HepG2 (cell line): ENCODE measurements around the gene AURKA. TPM values are rescaled to one million over a fixed set of nuclear protein-coding genes. Genes with fewer than 3 reads are reported as not detected.
A peak's percentile ranks its signal among the peaks of the same experiment; 100 is the strongest.

Experiments used
- ATAD3A ChIP-seq: sonication (generic); formaldehyde crosslinking; IDR thresholded peaks from 2 replicates; pipeline ENCODE4 v1.4.0; 2020; ENCODE audit warnings: missing genetic modification reagents
- BCL3 ChIP-seq: sonication (generic); formaldehyde crosslinking; IDR thresholded peaks from 2 replicates; pipeline ENCODE4 v1.5.1; 2020; ENCODE audit warnings: mild to moderate bottlenecking, missing genetic modification reagents, moderate library complexity
- BCL6 ChIP-seq: IDR thresholded peaks from 2 replicates; pipeline ENCODE4 v1.6.1; 2016; ENCODE audit warnings: missing genetic modification reagents, missing compliant biosample characterization
- BCLAF1 ChIP-seq: fragments of 450-650 bp; IDR thresholded peaks from 2 replicates; pipeline ENCODE4 v1.6.1; 2017; ENCODE audit warnings: mild to moderate bottlenecking
- CENPT ChIP-seq: sonication (generic); formaldehyde crosslinking; IDR thresholded peaks from 2 replicates; pipeline ENCODE4 v1.8.0; 2022; ENCODE audit warnings: low read depth, mild to moderate bottlenecking, moderate library complexity, missing genetic modification reagents
- IKZF5 ChIP-seq: IDR thresholded peaks from 2 replicates; pipeline ENCODE4 v1.6.1; 2018; ENCODE audit warnings: missing genetic modification reagents, mild to moderate bottlenecking, missing compliant biosample characterization
- KDM5A ChIP-seq: fragments of 200-600 bp; sonication (generic); IDR thresholded peaks from 2 replicates; pipeline ENCODE4 v1.7.0; 2018; ENCODE audit warnings: antibody characterized with exemption, mild to moderate bottlenecking, low read length, borderline replicate concordance
- PHF21A ChIP-seq: sonication (generic); formaldehyde crosslinking; IDR thresholded peaks from 2 replicates; pipeline ENCODE4 v1.5.0; 2020; ENCODE audit warnings: mild to moderate bottlenecking, missing genetic modification reagents
- RARA ChIP-seq: IDR thresholded peaks from 2 replicates; pipeline ENCODE4 v1.6.1; 2016; ENCODE audit warnings: missing genetic modification reagents, missing compliant biosample characterization
- SUZ12 ChIP-seq: fragments of 150-350 bp; IDR thresholded peaks from 2 replicates; pipeline ENCODE4 v1.6.1; 2014; ENCODE audit warnings: low read depth, low read length
- ZNF138 ChIP-seq: sonication (generic); formaldehyde crosslinking; IDR thresholded peaks from 2 replicates; pipeline ENCODE4 v1.5.0; 2020; ENCODE audit warnings: mild to moderate bottlenecking, low read depth, missing genetic modification reagents
- ZNF333 ChIP-seq: sonication (generic); formaldehyde crosslinking; IDR thresholded peaks from 2 replicates; pipeline ENCODE4 v1.4.0; 2020; ENCODE audit warnings: mild to moderate bottlenecking, missing genetic modification reagents, borderline replicate concordance
- ZNF781 ChIP-seq: sonication (generic); formaldehyde crosslinking; IDR thresholded peaks from 2 replicates; pipeline ENCODE4 v1.5.1; 2020; ENCODE audit warnings: borderline replicate concordance, mild to moderate bottlenecking, missing genetic modification reagents; ENCODE audit errors: not compliant biosample characterization
- polyA plus RNA-seq, 8 experiments: library from polyadenylated mRNA; depleted of rRNA in 3 of 8; stranded (reverse) in 7 of 8; unstranded in 1 of 8; fragments of >200 nt; fragmentation: Illumina TruSeq in 4 of 8; extraction: Trizol in 4 of 8; gene quantifications; 2 replicates each; pipeline versions ENCODE4 v1.2.1 to v1.2.3, GENCODE V29; 2011 to 2016; ENCODE audit warnings: low read depth in 4 of 8, missing spikeins in 1 of 8, mixed read lengths in 1 of 8; ENCODE audit not compliant: insufficient read depth in 1 of 8
- total RNA-seq, 5 experiments: library from RNA; depleted of rRNA; stranded (reverse); fragments of >200 nt; fragmentation: Illumina TruSeq; extraction: Trizol; gene quantifications; 2 replicates each; pipeline ENCODE4 v1.2.3, GENCODE V29; 2016; ENCODE audit warnings: low read depth in 1 of 5
- TF ChIP-seq, protein P1 (sequence below): IDR thresholded peaks from 2 replicates; pipeline ENCODE4 v1.4.0; 2020; ENCODE audit warnings: mild to moderate bottlenecking, missing genetic modification reagents

The AURKA gene
- total and polyA plus RNA-seq, 2 of the 13 experiments (the other 11 are each of a cell fraction or from before 2014, with no cell fraction given): 96.4 to 224 TPM

DNA sequence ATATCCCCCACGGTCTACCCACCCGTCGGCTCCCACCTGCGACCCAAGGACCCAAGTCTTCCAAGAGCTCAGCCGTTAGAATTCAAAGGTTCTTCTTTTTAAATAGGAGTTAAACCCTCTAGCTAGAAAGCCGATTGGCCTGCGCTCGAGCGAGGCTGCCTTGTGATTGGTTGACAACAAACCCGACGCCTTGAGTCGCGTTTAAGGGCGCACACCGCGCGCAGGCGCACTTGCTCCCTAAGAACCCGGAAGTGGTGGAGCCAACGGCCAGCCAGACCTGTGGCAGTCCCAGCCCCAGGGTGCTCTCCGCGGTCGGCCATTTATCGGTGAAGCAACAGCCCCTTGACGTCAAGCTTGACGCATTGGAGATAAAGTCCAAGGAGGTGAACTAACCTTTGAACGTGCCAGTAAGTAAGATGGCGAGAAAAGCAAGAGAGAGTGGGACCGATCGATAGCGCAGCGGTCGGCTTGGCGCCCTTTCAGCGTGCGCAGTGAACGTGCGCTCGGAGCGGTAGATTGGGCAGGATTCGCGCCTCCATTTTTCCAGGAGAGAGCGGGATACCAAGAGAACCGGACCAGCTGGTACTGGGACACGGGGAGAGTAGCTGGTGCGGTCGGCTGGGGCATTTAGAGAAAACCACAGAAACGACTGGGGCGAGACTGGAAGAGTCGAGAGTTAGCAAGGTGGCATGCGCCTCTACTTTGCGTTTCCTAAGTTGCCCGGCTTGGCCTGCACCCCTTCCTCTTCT is at the start of gene AURKA, which contains the start of gene CSTF1 (continued):
- peak; percentile 93; the same call in 1 of the 2 replicates for TF ChIP-seq ZNF333 (CRISPR knock-in tag)
- TF ChIP-seq ATAD3A (CRISPR knock-in tag): no peak; the same call in 1 of the 2 replicates
- TF ChIP-seq PHF21A (CRISPR knock-in tag): peak; percentile 98
- peak; percentile 93; the same call in 1 of the 2 replicates for TF ChIP-seq ZNF138 (CRISPR knock-in tag)
- TF ChIP-seq CENPT: peak; percentile 94
- TF ChIP-seq IKZF5: peak; percentile 100
- peak; percentile 79 for TF ChIP-seq BCL6 (CRISPR knock-in tag)
- peak; percentile 95 for TF ChIP-seq ZNF781 (CRISPR knock-in tag)
- TF ChIP-seq BCLAF1: no peak
- TF ChIP-seq RARA (CRISPR knock-in tag): peak; percentile 74
- TF ChIP-seq SUZ12: no peak
- TF ChIP-seq KDM5A: peak; percentile 86; the same call in 1 of the 2 replicates
- TF ChIP-seq BCL3 (CRISPR knock-in tag): peak; percentile 88; the same call in 1 of the 2 replicates
- TF ChIP-seq, protein P1, sequence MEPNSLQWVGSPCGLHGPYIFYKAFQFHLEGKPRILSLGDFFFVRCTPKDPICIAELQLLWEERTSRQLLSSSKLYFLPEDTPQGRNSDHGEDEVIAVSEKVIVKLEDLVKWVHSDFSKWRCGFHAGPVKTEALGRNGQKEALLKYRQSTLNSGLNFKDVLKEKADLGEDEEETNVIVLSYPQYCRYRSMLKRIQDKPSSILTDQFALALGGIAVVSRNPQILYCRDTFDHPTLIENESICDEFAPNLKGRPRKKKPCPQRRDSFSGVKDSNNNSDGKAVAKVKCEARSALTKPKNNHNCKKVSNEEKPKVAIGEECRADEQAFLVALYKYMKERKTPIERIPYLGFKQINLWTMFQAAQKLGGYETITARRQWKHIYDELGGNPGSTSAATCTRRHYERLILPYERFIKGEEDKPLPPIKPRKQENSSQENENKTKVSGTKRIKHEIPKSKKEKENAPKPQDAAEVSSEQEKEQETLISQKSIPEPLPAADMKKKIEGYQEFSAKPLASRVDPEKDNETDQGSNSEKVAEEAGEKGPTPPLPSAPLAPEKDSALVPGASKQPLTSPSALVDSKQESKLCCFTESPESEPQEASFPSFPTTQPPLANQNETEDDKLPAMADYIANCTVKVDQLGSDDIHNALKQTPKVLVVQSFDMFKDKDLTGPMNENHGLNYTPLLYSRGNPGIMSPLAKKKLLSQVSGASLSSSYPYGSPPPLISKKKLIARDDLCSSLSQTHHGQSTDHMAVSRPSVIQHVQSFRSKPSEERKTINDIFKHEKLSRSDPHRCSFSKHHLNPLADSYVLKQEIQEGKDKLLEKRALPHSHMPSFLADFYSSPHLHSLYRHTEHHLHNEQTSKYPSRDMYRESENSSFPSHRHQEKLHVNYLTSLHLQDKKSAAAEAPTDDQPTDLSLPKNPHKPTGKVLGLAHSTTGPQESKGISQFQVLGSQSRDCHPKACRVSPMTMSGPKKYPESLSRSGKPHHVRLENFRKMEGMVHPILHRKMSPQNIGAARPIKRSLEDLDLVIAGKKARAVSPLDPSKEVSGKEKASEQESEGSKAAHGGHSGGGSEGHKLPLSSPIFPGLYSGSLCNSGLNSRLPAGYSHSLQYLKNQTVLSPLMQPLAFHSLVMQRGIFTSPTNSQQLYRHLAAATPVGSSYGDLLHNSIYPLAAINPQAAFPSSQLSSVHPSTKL (CRISPR knock-in tag): peak; percentile 95
